ENCODE results near the gene ACTL7A.

GRCh38 chr9:108903420-108904103 lies 41.5 kb downstream of the ACTL7A start:
- TF ChIP-seq CTCF (IDR thresholded peaks at IDR 0.05) (no peak), POLR2A (IDR thresholded peaks at IDR 0.05) (no peak)
